GM23338 (cell line): ENCODE measurements around the gene GADL1. TPM values are rescaled to one million over a fixed set of nuclear protein-coding genes. Genes with fewer than 3 reads are reported as not detected.

ENCODE experiments used
- ATAC-seq: fragments of 200-7000 bp; cut with Tn5 transposase; 3 replicates; pipeline ENCODE4 v1.9.1; 2020
- DNase-seq: peaks from one replicate; pipeline ENCODE4 v3.0.0-alpha.2; 2015; ENCODE audit warnings: low spot score
- H2AFZ ChIP-seq: fragments of 200-600 bp; sonication (generic); 2 replicates; pipeline ENCODE4 v1.8.0; 2016; ENCODE audit warnings: antibody characterized with exemption, mild to moderate bottlenecking, moderate library complexity
- H3F3A ChIP-seq: fragments of 200-600 bp; sonication (generic); replicated peaks from 2 replicates; pipeline ENCODE4 v1.8.0; 2017; ENCODE audit warnings: antibody characterized with exemption, mixed run types, low read depth
- H3K27ac ChIP-seq: fragments of 200-600 bp; sonication (generic); 2 replicates; pipeline ENCODE4 v1.6.1; 2016; ENCODE audit warnings: low read depth
- H3K27me3 ChIP-seq: fragments of 200-600 bp; sonication (generic); 2 replicates; pipeline ENCODE4 v1.8.0; 2016; ENCODE audit warnings: mild to moderate bottlenecking, mixed run types, moderate library complexity; ENCODE audit not compliant: insufficient read depth
- H3K36me3 ChIP-seq: fragments of 200-600 bp; sonication (generic); 2 replicates; pipeline ENCODE4 v1.8.0; 2016; ENCODE audit warnings: mild to moderate bottlenecking; ENCODE audit not compliant: insufficient read depth
- H3K4me1 ChIP-seq: fragments of 200-600 bp; sonication (generic); 2 replicates; pipeline ENCODE4 v1.8.0; 2016; ENCODE audit warnings: mild to moderate bottlenecking, moderate library complexity; ENCODE audit not compliant: insufficient read depth
- H3K4me2 ChIP-seq: fragments of 200-600 bp; sonication (generic); 2 replicates; pipeline ENCODE4 v1.7.1; 2017; ENCODE audit warnings: mixed run types
- H3K4me3 ChIP-seq: fragments of 200-600 bp; sonication (generic); 2 replicates; pipeline ENCODE4 v1.6.1; 2016; ENCODE audit warnings: mixed run types
- H3K79me2 ChIP-seq: fragments of 200-600 bp; sonication (generic); replicated peaks from 2 replicates; pipeline ENCODE4 v1.8.0; 2017; ENCODE audit warnings: mild to moderate bottlenecking; ENCODE audit not compliant: insufficient read depth
- H3K9me2 ChIP-seq: fragments of 200-600 bp; sonication (generic); 2 replicates; pipeline ENCODE4 v1.8.0; 2017; ENCODE audit not compliant: insufficient read depth
- H4K20me1 ChIP-seq: fragments of 200-600 bp; sonication (generic); replicated peaks from 2 replicates; pipeline ENCODE4 v1.8.0; 2017; ENCODE audit warnings: mild to moderate bottlenecking; ENCODE audit not compliant: insufficient read depth
- H3K27ac Mint-ChIP-seq: 2 replicates; pipeline ENCODE4 v1.8.0; 2020; ENCODE audit warnings: inconsistent platforms, mild to moderate bottlenecking, moderate library complexity, mixed read lengths
- H3K27me3 Mint-ChIP-seq: 3 replicates; pipeline ENCODE4 v1.8.0; 2022; ENCODE audit warnings: low read depth, mild to moderate bottlenecking, moderate library complexity, mixed read lengths, inconsistent platforms; ENCODE audit not compliant: insufficient read depth, poor library complexity
- H3K36me3 Mint-ChIP-seq: 3 replicates; pipeline ENCODE4 v1.8.0; 2021; ENCODE audit warnings: low read depth, mild to moderate bottlenecking, inconsistent platforms, moderate library complexity, mixed read lengths
- H3K4me1 Mint-ChIP-seq: 3 replicates; pipeline ENCODE4 v1.8.0; 2020; ENCODE audit warnings: mild to moderate bottlenecking, inconsistent platforms, mixed read lengths
- H3K4me3 Mint-ChIP-seq: 3 replicates; pipeline ENCODE4 v1.8.0; 2021; ENCODE audit warnings: moderate library complexity, mild to moderate bottlenecking, inconsistent platforms, mixed read lengths
- H3K9me3 Mint-ChIP-seq: 3 replicates; pipeline ENCODE4 v1.8.0; 2020; ENCODE audit warnings: moderate library complexity, mild to moderate bottlenecking, inconsistent platforms, mixed read lengths
- EZH2 ChIP-seq: fragments of 200-600 bp; sonication (generic); IDR thresholded peaks from one replicate; pipeline ENCODE4 v1.8.0; 2017; ENCODE audit warnings: antibody characterized with exemption, mild to moderate bottlenecking, low read depth; ENCODE audit not compliant: unreplicated experiment
- JUNB ChIP-seq: IDR thresholded peaks from one replicate; pipeline ENCODE4 v1.6.1; 2016; ENCODE audit warnings: antibody characterized with exemption; ENCODE audit not compliant: unreplicated experiment
- NANOG ChIP-seq: IDR thresholded peaks from 2 replicates; pipeline ENCODE4 v1.6.1; 2016; ENCODE audit warnings: antibody characterized with exemption, borderline replicate concordance
- ZNF114 ChIP-seq: fragments of 250-450 bp; sonication (Bioruptor Pico); IDR thresholded peaks from 2 replicates; pipeline ENCODE4 v1.5.0; 2020; ENCODE audit warnings: mild to moderate bottlenecking, moderate library complexity
- ZNF331 ChIP-seq: fragments of 250-450 bp; sonication (Bioruptor Pico); IDR thresholded peaks from 2 replicates; pipeline ENCODE4 v1.5.0; 2020; ENCODE audit warnings: low read depth, mild to moderate bottlenecking, moderate library complexity
- polyA plus RNA-seq: library from polyadenylated mRNA; unstranded; fragments of >200 nt; fragmentation: Nextera tagmentation; extraction: Ambion mirVana; gene quantifications from 2 replicates; pipeline ENCODE4 v1.2.1, GENCODE V29; 2016
- total RNA-seq: library from RNA; depleted of rRNA; stranded (reverse); fragments of >200 nt; shearing (Covaris generic); gene quantifications from 2 replicates; pipeline ENCODE4 v1.2.3, GENCODE V29; 2014
- TF ChIP-seq, protein P1 (sequence below), 2 experiments: fragments of 200-600 bp in 1 of 2; sonication (generic) in 1 of 2; conservative IDR thresholded peaks; 2 replicates each; pipeline versions ENCODE4 v1.5.1 to v1.6.1; 2016 to 2017; ENCODE audit warnings: antibody characterized with exemption in 2 of 2, low read depth in 2 of 2, mild to moderate bottlenecking in 2 of 2, moderate library complexity in 1 of 2
- TF ChIP-seq, protein P2 (sequence below): fragments of 250-450 bp; sonication (Bioruptor Pico); IDR thresholded peaks from 2 replicates; pipeline ENCODE4 v1.5.0; 2020; ENCODE audit warnings: mild to moderate bottlenecking, moderate library complexity

Gene GADL1
- total and polyA plus RNA-seq, 2 experiments from 2014 or later = 0.35 to 0.50 TPM

DNA sequence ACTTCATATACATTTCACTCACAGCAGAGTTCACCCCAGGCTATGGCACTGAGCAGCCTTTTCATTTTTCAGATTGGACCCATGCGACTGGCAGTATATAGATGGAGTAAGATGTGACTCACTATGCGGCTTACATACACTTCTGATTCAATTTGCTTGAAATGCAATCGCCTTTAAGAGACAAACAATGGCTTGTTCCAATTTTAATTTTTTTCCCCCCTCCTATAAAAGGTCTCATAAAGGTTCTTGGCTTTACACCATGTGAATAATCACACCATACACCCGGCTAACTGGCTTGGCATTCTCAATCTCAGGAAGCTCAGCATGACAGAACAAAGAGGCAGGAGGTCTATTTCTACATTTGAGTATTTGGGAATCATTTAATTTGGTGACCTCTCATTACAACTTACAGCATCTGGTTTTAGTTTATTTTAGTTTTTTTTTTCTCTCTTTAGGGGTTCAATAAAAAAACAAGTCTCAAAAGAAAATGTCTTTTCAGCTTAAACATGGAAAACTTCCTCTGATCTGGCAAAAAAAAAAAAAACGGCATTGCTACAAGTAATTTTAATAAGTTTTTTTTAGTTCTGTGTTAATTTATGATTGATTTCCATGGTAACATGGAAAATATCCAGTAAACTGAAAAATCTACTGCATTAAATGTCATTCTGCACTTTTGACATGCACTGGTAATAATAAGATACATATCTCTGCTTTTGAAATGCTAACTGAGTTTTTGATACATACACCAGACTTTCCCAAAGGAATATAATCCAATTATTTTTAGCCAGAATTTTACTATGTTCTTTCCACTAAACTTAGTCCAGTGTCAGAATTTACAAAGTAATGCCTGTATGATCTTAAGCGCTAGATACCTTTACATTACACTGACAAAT is 38.8 kb downstream of the GADL1 start:
- no peak for DNase-seq
- TF ChIP-seq JUNB (no peak), ZNF114 (no peak), ZNF331 (CRISPR knock-in tag) (no peak), EZH2 (no peak), NANOG (no peak)
- TF ChIP-seq, protein P1, sequence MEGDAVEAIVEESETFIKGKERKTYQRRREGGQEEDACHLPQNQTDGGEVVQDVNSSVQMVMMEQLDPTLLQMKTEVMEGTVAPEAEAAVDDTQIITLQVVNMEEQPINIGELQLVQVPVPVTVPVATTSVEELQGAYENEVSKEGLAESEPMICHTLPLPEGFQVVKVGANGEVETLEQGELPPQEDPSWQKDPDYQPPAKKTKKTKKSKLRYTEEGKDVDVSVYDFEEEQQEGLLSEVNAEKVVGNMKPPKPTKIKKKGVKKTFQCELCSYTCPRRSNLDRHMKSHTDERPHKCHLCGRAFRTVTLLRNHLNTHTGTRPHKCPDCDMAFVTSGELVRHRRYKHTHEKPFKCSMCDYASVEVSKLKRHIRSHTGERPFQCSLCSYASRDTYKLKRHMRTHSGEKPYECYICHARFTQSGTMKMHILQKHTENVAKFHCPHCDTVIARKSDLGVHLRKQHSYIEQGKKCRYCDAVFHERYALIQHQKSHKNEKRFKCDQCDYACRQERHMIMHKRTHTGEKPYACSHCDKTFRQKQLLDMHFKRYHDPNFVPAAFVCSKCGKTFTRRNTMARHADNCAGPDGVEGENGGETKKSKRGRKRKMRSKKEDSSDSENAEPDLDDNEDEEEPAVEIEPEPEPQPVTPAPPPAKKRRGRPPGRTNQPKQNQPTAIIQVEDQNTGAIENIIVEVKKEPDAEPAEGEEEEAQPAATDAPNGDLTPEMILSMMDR (conservative IDR thresholded peaks at IDR 0.05; ENCODE audit: low read depth in 2 of 2) = no peak
- TF ChIP-seq, protein P2, sequence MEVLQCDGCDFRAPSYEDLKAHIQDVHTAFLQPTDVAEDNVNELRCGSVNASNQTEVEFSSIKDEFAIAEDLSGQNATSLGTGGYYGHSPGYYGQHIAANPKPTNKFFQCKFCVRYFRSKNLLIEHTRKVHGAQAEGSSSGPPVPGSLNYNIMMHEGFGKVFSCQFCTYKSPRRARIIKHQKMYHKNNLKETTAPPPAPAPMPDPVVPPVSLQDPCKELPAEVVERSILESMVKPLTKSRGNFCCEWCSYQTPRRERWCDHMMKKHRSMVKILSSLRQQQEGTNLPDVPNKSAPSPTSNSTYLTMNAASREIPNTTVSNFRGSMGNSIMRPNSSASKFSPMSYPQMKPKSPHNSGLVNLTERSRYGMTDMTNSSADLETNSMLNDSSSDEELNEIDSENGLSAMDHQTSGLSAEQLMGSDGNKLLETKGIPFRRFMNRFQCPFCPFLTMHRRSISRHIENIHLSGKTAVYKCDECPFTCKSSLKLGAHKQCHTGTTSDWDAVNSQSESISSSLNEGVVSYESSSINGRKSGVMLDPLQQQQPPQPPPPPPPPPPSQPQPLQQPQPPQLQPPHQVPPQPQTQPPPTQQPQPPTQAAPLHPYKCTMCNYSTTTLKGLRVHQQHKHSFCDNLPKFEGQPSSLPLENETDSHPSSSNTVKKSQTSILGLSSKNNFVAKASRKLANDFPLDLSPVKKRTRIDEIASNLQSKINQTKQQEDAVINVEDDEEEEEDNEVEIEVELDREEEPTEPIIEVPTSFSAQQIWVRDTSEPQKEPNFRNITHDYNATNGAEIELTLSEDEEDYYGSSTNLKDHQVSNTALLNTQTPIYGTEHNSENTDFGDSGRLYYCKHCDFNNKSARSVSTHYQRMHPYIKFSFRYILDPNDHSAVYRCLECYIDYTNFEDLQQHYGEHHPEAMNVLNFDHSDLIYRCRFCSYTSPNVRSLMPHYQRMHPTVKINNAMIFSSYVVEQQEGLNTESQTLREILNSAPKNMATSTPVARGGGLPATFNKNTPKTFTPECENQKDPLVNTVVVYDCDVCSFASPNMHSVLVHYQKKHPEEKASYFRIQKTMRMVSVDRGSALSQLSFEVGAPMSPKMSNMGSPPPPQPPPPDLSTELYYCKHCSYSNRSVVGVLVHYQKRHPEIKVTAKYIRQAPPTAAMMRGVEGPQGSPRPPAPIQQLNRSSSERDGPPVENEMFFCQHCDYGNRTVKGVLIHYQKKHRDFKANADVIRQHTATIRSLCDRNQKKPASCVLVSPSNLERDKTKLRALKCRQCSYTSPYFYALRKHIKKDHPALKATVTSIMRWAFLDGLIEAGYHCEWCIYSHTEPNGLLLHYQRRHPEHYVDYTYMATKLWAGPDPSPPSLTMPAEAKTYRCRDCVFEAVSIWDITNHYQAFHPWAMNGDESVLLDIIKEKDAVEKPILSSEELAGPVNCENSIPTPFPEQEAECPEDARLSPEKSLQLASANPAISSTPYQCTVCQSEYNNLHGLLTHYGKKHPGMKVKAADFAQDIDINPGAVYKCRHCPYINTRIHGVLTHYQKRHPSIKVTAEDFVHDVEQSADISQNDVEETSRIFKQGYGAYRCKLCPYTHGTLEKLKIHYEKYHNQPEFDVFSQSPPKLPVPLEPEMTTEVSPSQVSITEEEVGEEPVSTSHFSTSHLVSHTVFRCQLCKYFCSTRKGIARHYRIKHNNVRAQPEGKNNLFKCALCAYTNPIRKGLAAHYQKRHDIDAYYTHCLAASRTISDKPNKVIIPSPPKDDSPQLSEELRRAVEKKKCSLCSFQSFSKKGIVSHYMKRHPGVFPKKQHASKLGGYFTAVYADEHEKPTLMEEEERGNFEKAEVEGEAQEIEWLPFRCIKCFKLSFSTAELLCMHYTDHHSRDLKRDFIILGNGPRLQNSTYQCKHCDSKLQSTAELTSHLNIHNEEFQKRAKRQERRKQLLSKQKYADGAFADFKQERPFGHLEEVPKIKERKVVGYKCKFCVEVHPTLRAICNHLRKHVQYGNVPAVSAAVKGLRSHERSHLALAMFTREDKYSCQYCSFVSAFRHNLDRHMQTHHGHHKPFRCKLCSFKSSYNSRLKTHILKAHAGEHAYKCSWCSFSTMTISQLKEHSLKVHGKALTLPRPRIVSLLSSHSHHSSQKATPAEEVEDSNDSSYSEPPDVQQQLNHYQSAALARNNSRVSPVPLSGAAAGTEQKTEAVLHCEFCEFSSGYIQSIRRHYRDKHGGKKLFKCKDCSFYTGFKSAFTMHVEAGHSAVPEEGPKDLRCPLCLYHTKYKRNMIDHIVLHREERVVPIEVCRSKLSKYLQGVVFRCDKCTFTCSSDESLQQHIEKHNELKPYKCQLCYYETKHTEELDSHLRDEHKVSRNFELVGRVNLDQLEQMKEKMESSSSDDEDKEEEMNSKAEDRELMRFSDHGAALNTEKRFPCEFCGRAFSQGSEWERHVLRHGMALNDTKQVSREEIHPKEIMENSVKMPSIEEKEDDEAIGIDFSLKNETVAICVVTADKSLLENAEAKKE (CRISPR knock-in tag) = no peak
- Histone ChIP-seq H4K20me1 (no peaks in the 10 kb centered on the region), H3K4me2 (no peak overlapping the region), H3K36me3 (no peaks in the 10 kb centered on the region), H3K9me2 (0 out of 2 replicates have a peak, but pooled peaks cover 16% of the 10 kb centered on the region), H3K4me1 (no peaks in the 10 kb centered on the region), H3F3A (no peaks in the 10 kb centered on the region), H3K27me3 (no peaks in the 10 kb centered on the region), H3K79me2 (no peaks in the 10 kb centered on the region), H3K27ac (no peak overlapping the region), H3K4me3 (no peak overlapping the region), H2AFZ (0 out of 2 replicates have a peak overlapping the region, but pooled peaks have one; percentile 6)
- no peak for ATAC-seq
- Mint-ChIP-seq H3K27ac (no peak overlapping the region), H3K9me3 (no peaks in the 10 kb centered on the region), H3K4me3 (no peak overlapping the region), H3K27me3 (no peaks in the 10 kb centered on the region), H3K4me1 (peaks cover 2% of the 10 kb centered on the region; the same call in 2 of the 3 replicates), H3K36me3 (no peaks in the 10 kb centered on the region)
